ENCODE measurements around the gene FHIP1B. TPM values are rescaled to one million over a fixed set of nuclear protein-coding genes. Genes with fewer than 3 reads are reported as not detected.

The FHIP1B gene
- total and polyA plus RNA-seq, 2 of the 4 experiments (the other 2 are of a cell fraction) = 5.9 to 30.2 TPM

DNA sequence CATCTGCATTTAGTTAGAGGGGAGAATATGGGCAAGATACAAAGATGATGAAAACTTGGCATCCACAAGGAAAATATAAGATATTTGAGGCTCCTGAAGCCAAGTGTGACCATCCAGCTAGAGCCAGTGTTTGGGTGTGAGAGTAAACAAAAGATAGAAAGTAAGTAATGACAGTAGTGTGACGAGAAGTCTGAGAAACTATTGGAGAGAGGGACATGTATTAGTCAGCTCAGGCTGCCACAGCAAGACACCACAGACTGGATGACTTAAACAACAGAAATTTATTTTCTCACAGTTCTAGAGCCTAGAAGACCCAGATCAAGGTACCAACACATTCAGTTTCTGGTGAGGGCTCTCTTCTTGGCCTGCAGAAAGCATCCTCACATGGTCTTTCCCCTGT, 18.8 kb upstream of the FHIP1B start:
- in situ Hi-C loops (cut with MboI; ENCODE audit: low sequenced_read_pairs) = loop anchor here (5.0 kb wide), 1 partner anchor 64 kb away; no protein-coding TSS in a partner anchor
- no peak for ATAC-seq (ENCODE audit: low read depth)

More for the DNA sequence above, 18.8 kb upstream of the FHIP1B start:
- Histone ChIP-seq H3K14ac (replicated peaks; ENCODE audit: low read depth, low read length) (no peak overlapping the region), H3K18ac (ENCODE audit: low read depth, low read length) (no peak overlapping the region), H3K4ac (ENCODE audit: low read depth, low read length) (no peak overlapping the region), H3K27me3 (ENCODE audit: control insufficient read depth, insufficient read depth, low read length) (peaks cover 19% of the 10 kb centered on the region), H3K9me1 (ENCODE audit: insufficient read depth, low read length) (no peaks in the 10 kb centered on the region), H3K4me2 (ENCODE audit: low read depth, low read length) (no peak overlapping the region), H3K56ac (ENCODE audit: extremely low read depth, insufficient read depth, low read length) (no peak overlapping the region), H2BK120ac (ENCODE audit: low read depth, low read length) (no peak overlapping the region), H3K27ac (ENCODE audit: insufficient read depth, low read length) (no peak overlapping the region), H2BK15ac (ENCODE audit: low read depth, low read length) (no peak overlapping the region), H3K23ac (ENCODE audit: low read depth, low read length) (no peak overlapping the region), H3K9ac (ENCODE audit: low read depth, low read length) (no peak overlapping the region), H4K8ac (ENCODE audit: low read depth in 2 of 2, low read length in 2 of 2) (no peak overlapping the region), H2AK9ac (replicated peaks; ENCODE audit: low read depth, low read length, poor library complexity) (no peak overlapping the region), H2AFZ (replicated peaks; ENCODE audit: low read length, poor library complexity) (no peak overlapping the region), H3K4me1 (ENCODE audit: control insufficient read depth, insufficient read depth, low read length) (peaks cover 11% of the 10 kb centered on the region), H2BK20ac (ENCODE audit: low read depth, low read length) (no peak overlapping the region), H4K20me1 (ENCODE audit: insufficient read depth, low read length) (no peaks in the 10 kb centered on the region), H3K36me3 (ENCODE audit: control insufficient read depth, insufficient read depth, low read length) (no peaks in the 10 kb centered on the region), H3K9me3 (ENCODE audit: control insufficient read depth, insufficient read depth, low read length) (no peaks in the 10 kb centered on the region; the same call in 1 of the 2 replicates), H2AK5ac (ENCODE audit: low read depth, low read length) (no peak overlapping the region), H3K4me3 (ENCODE audit: insufficient read depth, low read depth, low read length) (no peak overlapping the region), H4K91ac (ENCODE audit: insufficient read depth, low read depth, low read length) (no peak overlapping the region), H2BK5ac (ENCODE audit: low read depth, low read length, poor library complexity, severe bottlenecking) (no peak overlapping the region), H3K79me1 (ENCODE audit: low read depth in 1 of 2, low read length in 2 of 2) (no peaks in the 10 kb centered on the region), H4K5ac (ENCODE audit: low read depth, low read length) (no peak overlapping the region)
- DNase-seq = no peak
- TF ChIP-seq, protein P1, sequence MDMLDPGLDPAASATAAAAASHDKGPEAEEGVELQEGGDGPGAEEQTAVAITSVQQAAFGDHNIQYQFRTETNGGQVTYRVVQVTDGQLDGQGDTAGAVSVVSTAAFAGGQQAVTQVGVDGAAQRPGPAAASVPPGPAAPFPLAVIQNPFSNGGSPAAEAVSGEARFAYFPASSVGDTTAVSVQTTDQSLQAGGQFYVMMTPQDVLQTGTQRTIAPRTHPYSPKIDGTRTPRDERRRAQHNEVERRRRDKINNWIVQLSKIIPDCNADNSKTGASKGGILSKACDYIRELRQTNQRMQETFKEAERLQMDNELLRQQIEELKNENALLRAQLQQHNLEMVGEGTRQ (IDR thresholded peaks at IDR 0.05; ENCODE audit: low read depth, low read length) = no peak
- TF ChIP-seq FOS (IDR thresholded peaks at IDR 0.05; ENCODE audit: low read depth, low read length) (no peak), RAD21 (IDR thresholded peaks at IDR 0.05; ENCODE audit: low read length) (no peak), MXI1 (IDR thresholded peaks at IDR 0.05; ENCODE audit: borderline replicate concordance, low read depth, low read length) (no peak), BHLHE40 (IDR thresholded peaks at IDR 0.05; ENCODE audit: low read depth, low read length) (no peak), POLR2A (IDR thresholded peaks at IDR 0.05; ENCODE audit: low read depth, low read length) (no peak), NFE2L2 (IDR thresholded peaks at IDR 0.05; ENCODE audit: low read depth, low read length) (no peak), SMC3 (IDR thresholded peaks at IDR 0.05; ENCODE audit: low read depth, low read length) (no peak), RFX5 (IDR thresholded peaks at IDR 0.05; ENCODE audit: low read depth, low read length) (no peak), CEBPB (IDR thresholded peaks at IDR 0.05; ENCODE audit: low read depth, low read length) (no peak), RCOR1 (IDR thresholded peaks at IDR 0.05; ENCODE audit: insufficient replicate concordance, low read length) (no peak), CHD1 (IDR thresholded peaks at IDR 0.05; ENCODE audit: low read depth, low read length) (no peak), MAZ (IDR thresholded peaks at IDR 0.05; ENCODE audit: borderline replicate concordance, low read depth, low read length) (no peak), MAFK (IDR thresholded peaks at IDR 0.05; ENCODE audit: low read depth, low read length) (no peak)
- TF ChIP-seq, protein P2, sequence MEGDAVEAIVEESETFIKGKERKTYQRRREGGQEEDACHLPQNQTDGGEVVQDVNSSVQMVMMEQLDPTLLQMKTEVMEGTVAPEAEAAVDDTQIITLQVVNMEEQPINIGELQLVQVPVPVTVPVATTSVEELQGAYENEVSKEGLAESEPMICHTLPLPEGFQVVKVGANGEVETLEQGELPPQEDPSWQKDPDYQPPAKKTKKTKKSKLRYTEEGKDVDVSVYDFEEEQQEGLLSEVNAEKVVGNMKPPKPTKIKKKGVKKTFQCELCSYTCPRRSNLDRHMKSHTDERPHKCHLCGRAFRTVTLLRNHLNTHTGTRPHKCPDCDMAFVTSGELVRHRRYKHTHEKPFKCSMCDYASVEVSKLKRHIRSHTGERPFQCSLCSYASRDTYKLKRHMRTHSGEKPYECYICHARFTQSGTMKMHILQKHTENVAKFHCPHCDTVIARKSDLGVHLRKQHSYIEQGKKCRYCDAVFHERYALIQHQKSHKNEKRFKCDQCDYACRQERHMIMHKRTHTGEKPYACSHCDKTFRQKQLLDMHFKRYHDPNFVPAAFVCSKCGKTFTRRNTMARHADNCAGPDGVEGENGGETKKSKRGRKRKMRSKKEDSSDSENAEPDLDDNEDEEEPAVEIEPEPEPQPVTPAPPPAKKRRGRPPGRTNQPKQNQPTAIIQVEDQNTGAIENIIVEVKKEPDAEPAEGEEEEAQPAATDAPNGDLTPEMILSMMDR (conservative IDR thresholded peaks at IDR 0.05; ENCODE audit: low read depth, low read length) = no peak
- TF ChIP-seq, protein P3, sequence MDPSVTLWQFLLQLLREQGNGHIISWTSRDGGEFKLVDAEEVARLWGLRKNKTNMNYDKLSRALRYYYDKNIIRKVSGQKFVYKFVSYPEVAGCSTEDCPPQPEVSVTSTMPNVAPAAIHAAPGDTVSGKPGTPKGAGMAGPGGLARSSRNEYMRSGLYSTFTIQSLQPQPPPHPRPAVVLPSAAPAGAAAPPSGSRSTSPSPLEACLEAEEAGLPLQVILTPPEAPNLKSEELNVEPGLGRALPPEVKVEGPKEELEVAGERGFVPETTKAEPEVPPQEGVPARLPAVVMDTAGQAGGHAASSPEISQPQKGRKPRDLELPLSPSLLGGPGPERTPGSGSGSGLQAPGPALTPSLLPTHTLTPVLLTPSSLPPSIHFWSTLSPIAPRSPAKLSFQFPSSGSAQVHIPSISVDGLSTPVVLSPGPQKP (IDR thresholded peaks at IDR 0.05; ENCODE audit: borderline replicate concordance, low read depth, low read length) = no peak
- POLR2A ChIA-PET (ENCODE audit: unreplicated experiment) = interaction anchor here (0.6 kb wide), 1 partner anchor 34 kb away, joined by 3 read pairs; no protein-coding TSS in a partner anchor
- WGBS, 2 experiments (ENCODE audit: extremely low coverage in 2 of 2, insufficient read length in 1 of 2) = no CpG with 5 or more reads among the region's 1 CpG
- dilution Hi-C loops (cut with HindIII; ENCODE audit: low sequenced_read_pairs, unreplicated experiment) (no loop called here), intact Hi-C loops (cut with micrococcal nuclease) (no loop called here)
- BruUV-seq (replicated peaks) = no TSS peak
- CTCF ChIA-PET = interaction anchor here (1.8 kb wide), 1 partner anchor 100 kb away, joined by 5 read pairs; no protein-coding TSS in a partner anchor

All from IMR-90 (cell line).